T-helper 2 cell treated with Interferon-gamma antibody and Interleukin-4, amounts not matched to agents 100 ng/mL and 5 ng/mL, for 36 hours (primary cell): Measurements from ENCODE around the gene RAC2. TPM values are rescaled to one million over a fixed set of nuclear protein-coding genes. Genes with fewer than 3 reads are reported as not detected.
"Not testable (repeated sequence)": the region's sequence is repeated elsewhere in the genome, so short reads cannot be mapped to it uniquely, and the experiment has no call there.

ENCODE experiments used
- intact Hi-C: fragments of 100-400 bp; cut with micrococcal nuclease; formaldehyde crosslinking; loops from one replicate; pipeline ENCODE4 v1.15.1; 2023
- total RNA-seq: library from RNA; stranded (reverse); gene quantifications from 2 replicates; pipeline ENCODE4 v1.2.3, GENCODE V29; 2022

RAC2 gene
- total RNA-seq, 1 donor from 2014 or later = 806 TPM

- intact Hi-C loops = loop anchor here (2.0 kb wide), 1 partner anchor 199 kb away; no protein-coding TSS in a partner anchor
These were observed 14.1 kb upstream of the RAC2 start for GRCh38 chr22:37258005-37258752.

- intact Hi-C loops = no loop called here
These were observed 12.1 kb upstream of the RAC2 start for GRCh38 chr22:37256075-37256726.

GRCh38 chr22:37255558-37256006 lies 11.5 kb upstream of the RAC2 start:
- intact Hi-C loops = no loop called here

- intact Hi-C loops = no loop called here
These were observed 10.8 kb upstream of the RAC2 start for GRCh38 chr22:37254867-37255233.

- intact Hi-C loops = no loop called here
These were observed 10.3 kb upstream of the RAC2 start for GRCh38 chr22:37254209-37254866.

- intact Hi-C loops = no loop called here
These were observed 9.1 kb upstream of the RAC2 start for GRCh38 chr22:37253126-37253660.

- intact Hi-C loops = not testable (repeated sequence)
These were observed 7.8 kb upstream of the RAC2 start for GRCh38 chr22:37251836-37252235.

- intact Hi-C loops = loop anchor here (10.0 kb wide), 1 partner anchor 235 kb away; the partner anchor contains the start of gene MFNG
These were observed 5.9 kb upstream of the RAC2 start for GRCh38 chr22:37249986-37250385.

- intact Hi-C loops = loop anchor here (10.0 kb wide), 1 partner anchor 237 kb away; the partner anchor contains the start of gene MFNG
These were observed 4.2 kb upstream of the RAC2 start for GRCh38 chr22:37248251-37248650.

- intact Hi-C loops = loop anchor here (2.0 to 10.0 kb wide), 2 partner anchors 15 to 239 kb away; partner anchors contain the start of gene MFNG
These were observed 1.7 kb upstream of the RAC2 start for GRCh38 chr22:37245740-37246139.

GRCh38 chr22:37244922-37245722 lies 1.1 kb upstream of the RAC2 start:
- intact Hi-C loops = loop anchor here (1.0 to 10.0 kb wide), 7 partner anchors 16 to 432 kb away; partner anchors contain the start of genes GGA1, LGALS1 and MFNG

- intact Hi-C loops = loop anchor here (1.0 to 10.0 kb wide), 7 partner anchors 17 to 434 kb away; partner anchors contain the start of genes GGA1, LGALS1 and MFNG
These were observed 511 bp downstream of the RAC2 start for GRCh38 chr22:37243402-37244113.

- intact Hi-C loops = loop anchor here (1.0 to 10.0 kb wide), 6 partner anchors 12 to 435 kb away; partner anchors contain the start of genes GGA1, LGALS1 and MFNG
These were observed 1.6 kb downstream of the RAC2 start for GRCh38 chr22:37242395-37242918.

- intact Hi-C loops = loop anchor here (1.0 to 10.0 kb wide), 6 partner anchors 11 to 436 kb away; partner anchors contain the start of genes GGA1, LGALS1 and MFNG
These were observed 2.5 kb downstream of the RAC2 start for GRCh38 chr22:37241351-37242142.

- intact Hi-C loops = loop anchor here (5.0 to 10.0 kb wide), 5 partner anchors 79 to 436 kb away; partner anchors contain the start of genes GGA1, LGALS1 and MFNG
These were observed 3.1 kb downstream of the RAC2 start for GRCh38 chr22:37240941-37241320.

- intact Hi-C loops = loop anchor here (5.0 to 10.0 kb wide), 5 partner anchors 78 to 437 kb away; partner anchors contain the start of genes GGA1, LGALS1 and MFNG
These were observed 3.7 kb downstream of the RAC2 start for GRCh38 chr22:37240240-37240940.

GRCh38 chr22:37239336-37240239 lies 4.5 kb downstream of the RAC2 start:
- intact Hi-C loops = loop anchor here (5.0 to 10.0 kb wide), 5 partner anchors 77 to 438 kb away; partner anchors contain the start of genes GGA1, LGALS1 and MFNG
